ENCODE results near the gene NEK10.

Gene NEK10

DNA sequence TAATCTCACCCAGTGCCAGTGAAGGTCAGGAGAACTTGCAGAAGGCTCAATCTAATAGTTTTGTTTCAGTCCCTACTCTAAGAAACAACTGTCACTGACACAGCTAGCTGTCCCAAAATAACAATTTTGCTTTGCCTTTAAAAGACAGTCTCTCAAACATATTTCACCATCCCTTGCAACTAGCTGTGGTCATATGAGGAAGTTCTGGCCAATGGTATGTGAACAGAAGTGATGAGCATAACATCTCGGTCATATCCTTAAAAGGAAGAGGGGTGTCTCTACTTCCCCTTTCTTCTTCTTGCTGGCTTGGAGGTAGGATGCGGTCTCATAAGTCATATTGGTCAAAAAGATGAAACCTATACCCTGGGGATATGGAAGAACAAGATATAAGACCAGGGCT lies 198.1 kb downstream of the NEK10 start:
- peak; percentile 91 for DNase-seq (ENCODE audit: low read depth)
- no peak for TF ChIP-seq MYC (IDR thresholded peaks at IDR 0.05; ENCODE audit: low read depth, low read length)
- no peak for TF ChIP-seq POLR2A (IDR thresholded peaks at IDR 0.05; ENCODE audit: extremely low read depth, insufficient read length)
- TF ChIP-seq, protein P1, sequence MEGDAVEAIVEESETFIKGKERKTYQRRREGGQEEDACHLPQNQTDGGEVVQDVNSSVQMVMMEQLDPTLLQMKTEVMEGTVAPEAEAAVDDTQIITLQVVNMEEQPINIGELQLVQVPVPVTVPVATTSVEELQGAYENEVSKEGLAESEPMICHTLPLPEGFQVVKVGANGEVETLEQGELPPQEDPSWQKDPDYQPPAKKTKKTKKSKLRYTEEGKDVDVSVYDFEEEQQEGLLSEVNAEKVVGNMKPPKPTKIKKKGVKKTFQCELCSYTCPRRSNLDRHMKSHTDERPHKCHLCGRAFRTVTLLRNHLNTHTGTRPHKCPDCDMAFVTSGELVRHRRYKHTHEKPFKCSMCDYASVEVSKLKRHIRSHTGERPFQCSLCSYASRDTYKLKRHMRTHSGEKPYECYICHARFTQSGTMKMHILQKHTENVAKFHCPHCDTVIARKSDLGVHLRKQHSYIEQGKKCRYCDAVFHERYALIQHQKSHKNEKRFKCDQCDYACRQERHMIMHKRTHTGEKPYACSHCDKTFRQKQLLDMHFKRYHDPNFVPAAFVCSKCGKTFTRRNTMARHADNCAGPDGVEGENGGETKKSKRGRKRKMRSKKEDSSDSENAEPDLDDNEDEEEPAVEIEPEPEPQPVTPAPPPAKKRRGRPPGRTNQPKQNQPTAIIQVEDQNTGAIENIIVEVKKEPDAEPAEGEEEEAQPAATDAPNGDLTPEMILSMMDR (IDR thresholded peaks at IDR 0.05; ENCODE audit: low read depth, low read length): no peak
- TF ChIP-seq, protein P2, sequence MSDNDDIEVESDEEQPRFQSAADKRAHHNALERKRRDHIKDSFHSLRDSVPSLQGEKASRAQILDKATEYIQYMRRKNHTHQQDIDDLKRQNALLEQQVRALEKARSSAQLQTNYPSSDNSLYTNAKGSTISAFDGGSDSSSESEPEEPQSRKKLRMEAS (IDR thresholded peaks at IDR 0.05; ENCODE audit: low read depth, low read length): no peak; the same call in 1 of the 2 replicates
- no peak overlapping the region for H3K4me3 ChIP-seq (ENCODE audit: low read depth, low read length)

DNA sequence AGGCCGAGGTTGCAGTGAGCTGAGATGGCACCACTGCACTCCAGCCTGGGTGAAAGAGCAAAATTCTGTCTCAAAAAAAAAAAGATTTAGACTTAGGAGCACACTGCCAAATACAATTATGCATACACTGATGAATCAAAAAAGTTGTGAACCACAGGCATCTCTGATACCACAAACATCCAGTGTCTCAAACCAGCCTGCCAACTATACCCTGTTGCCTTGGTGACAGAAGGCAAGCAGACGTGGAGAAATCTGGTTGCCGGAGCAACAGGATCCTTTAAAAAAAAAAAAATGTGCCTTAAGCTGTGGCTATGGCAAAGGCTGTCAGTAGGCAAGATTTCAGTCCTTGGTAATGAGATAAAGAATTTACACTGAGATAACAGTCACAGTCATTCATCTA lies 202.3 kb downstream of the NEK10 start:
- DNase-seq (ENCODE audit: low read depth): no peak
- TF ChIP-seq, protein P2 (IDR thresholded peaks at IDR 0.05; ENCODE audit: low read depth, low read length): no peak
- no peak for TF ChIP-seq POLR2A (IDR thresholded peaks at IDR 0.05; ENCODE audit: extremely low read depth, insufficient read length)
- no peak for TF ChIP-seq MYC (IDR thresholded peaks at IDR 0.05; ENCODE audit: low read depth, low read length)
- TF ChIP-seq, protein P1 (IDR thresholded peaks at IDR 0.05; ENCODE audit: low read depth, low read length): no peak
- H3K4me3 ChIP-seq (ENCODE audit: low read depth, low read length): no peak overlapping the region

DNA sequence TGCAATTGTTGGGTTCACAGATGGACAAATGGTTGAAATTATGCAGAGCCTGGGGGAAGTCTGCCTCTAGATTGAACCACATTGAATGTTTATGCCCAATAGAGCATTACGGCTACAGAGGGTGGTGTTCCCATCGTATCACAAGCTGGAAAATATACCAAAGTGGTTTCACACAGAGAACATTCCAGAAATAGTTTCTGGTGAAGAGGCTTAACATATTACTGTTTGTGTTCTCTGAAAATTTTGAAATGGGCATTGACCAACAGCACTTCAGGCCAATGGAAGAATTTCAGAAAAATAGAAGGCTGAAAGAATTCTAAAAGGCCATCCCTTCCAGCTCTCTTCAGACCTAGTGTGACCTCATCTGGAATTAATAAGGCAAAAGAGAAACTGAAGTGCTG lies 203.9 kb downstream of the NEK10 start:
- TF ChIP-seq, protein P1 (IDR thresholded peaks at IDR 0.05; ENCODE audit: low read depth, low read length): no peak
- no peak for DNase-seq (ENCODE audit: low read depth)
- no peak overlapping the region for H3K4me3 ChIP-seq (ENCODE audit: low read depth, low read length)

DNA sequence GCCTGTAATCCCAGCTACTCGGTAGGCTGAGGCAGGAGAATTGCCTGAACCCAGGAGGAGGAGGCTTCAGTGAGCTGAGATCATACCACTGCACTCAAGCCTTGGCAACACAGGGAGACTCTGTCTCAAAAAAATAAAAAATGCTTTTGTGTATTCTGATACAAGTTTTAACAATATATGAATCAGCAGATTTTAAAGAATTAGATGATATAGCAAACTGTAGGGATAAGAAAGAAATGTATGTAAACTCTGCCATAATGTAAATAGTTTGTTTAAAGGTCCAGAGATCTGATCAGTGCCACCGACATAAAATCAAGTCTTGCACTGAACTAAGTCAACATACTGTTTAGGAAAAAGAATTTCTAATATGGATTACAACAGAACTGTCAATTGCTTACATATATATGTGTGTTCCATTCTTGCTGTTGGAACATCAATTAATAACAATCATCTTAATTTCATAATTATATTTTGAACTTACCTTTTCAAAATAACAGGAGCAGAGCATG lies 208.3 kb downstream of the NEK10 start:
- no peak overlapping the region for H3K4me3 ChIP-seq (ENCODE audit: low read depth, low read length)
- no peak for TF ChIP-seq MYC (IDR thresholded peaks at IDR 0.05; ENCODE audit: low read depth, low read length)
- no peak for TF ChIP-seq POLR2A (IDR thresholded peaks at IDR 0.05; ENCODE audit: extremely low read depth, insufficient read length)
- TF ChIP-seq, protein P2 (IDR thresholded peaks at IDR 0.05; ENCODE audit: low read depth, low read length): no peak
- TF ChIP-seq, protein P1 (IDR thresholded peaks at IDR 0.05; ENCODE audit: low read depth, low read length): no peak
- DNase-seq (ENCODE audit: low read depth): no peak

DNA sequence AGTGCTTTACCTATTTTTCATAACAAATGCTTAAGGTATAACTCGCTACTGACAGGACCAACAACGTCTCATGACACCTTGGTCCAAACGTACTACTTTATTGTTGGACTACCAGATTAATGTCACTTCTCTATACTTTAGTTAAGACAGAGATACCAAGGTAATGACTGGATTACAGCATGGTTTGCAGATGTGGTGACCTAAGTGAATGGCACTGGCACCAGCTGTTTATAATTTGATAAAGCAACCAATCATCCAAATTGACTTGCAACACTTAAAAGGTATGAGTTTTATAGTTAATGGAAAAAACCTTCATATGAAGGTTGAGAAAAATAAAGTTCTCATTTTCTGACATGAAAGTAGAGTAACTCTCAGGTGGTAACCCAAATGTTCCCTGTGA lies 209.0 kb downstream of the NEK10 start:
- H3K4me3 ChIP-seq (ENCODE audit: low read depth, low read length): no peak overlapping the region
- no peak for DNase-seq (ENCODE audit: low read depth)
- TF ChIP-seq POLR2A (IDR thresholded peaks at IDR 0.05; ENCODE audit: extremely low read depth, insufficient read length): no peak
- TF ChIP-seq MYC (IDR thresholded peaks at IDR 0.05; ENCODE audit: low read depth, low read length): no peak
- TF ChIP-seq, protein P1 (IDR thresholded peaks at IDR 0.05; ENCODE audit: low read depth, low read length): no peak
- TF ChIP-seq, protein P2 (IDR thresholded peaks at IDR 0.05; ENCODE audit: low read depth, low read length): no peak

DNA sequence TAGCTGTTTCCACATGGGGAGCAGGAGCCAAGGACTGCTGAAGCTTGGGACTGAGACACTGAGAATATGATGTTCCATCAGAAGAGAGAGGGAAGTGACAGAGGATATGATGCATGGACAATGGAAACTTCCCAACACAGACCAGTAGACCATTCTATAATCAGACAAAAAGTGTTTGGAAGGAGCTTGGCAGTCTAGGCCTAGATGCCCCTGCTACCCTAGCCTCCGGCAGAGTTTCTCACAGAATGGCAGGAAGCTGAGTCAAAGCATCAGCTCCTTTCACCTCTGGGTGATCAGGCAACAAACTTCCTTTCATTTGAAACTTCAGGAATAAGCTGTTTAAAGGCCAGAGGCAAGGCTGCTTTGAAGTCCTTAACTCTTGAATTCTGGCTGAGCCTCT lies 222.0 kb downstream of the NEK10 start:
- H3K4me3 ChIP-seq (ENCODE audit: low read depth, low read length): no peak overlapping the region
- no peak for DNase-seq (ENCODE audit: low read depth)
- TF ChIP-seq MYC (IDR thresholded peaks at IDR 0.05; ENCODE audit: low read depth, low read length) (no peak), POLR2A (IDR thresholded peaks at IDR 0.05; ENCODE audit: extremely low read depth, insufficient read length) (no peak)
- TF ChIP-seq, protein P1 (IDR thresholded peaks at IDR 0.05; ENCODE audit: low read depth, low read length): no peak
- TF ChIP-seq, protein P2 (IDR thresholded peaks at IDR 0.05; ENCODE audit: low read depth, low read length): no peak
